Measurements from ENCODE around the gene KCNT1.

The KCNT1 gene

GRCh38 chr9:135768516-135769218, 66.7 kb downstream of the KCNT1 start:
- DNase-seq: no peak

GRCh38 chr9:135769489-135770202, 67.7 kb downstream of the KCNT1 start:
- no peak for DNase-seq

GRCh38 chr9:135770203-135770535, 68.2 kb downstream of the KCNT1 start:
- DNase-seq: no peak

- no peak for DNase-seq
Observed at GRCh38 chr9:135770771-135771170, 68.8 kb downstream of the KCNT1 start.

- no peak for DNase-seq
Observed at GRCh38 chr9:135771401-135772051, 69.5 kb downstream of the KCNT1 start.

GRCh38 chr9:135772056-135772646, 70.2 kb downstream of the KCNT1 start:
- DNase-seq: no peak

GRCh38 chr9:135772702-135773493, 70.9 kb downstream of the KCNT1 start:
- DNase-seq: no peak

- no peak for DNase-seq
Observed at GRCh38 chr9:135773530-135774238, 71.7 kb downstream of the KCNT1 start.

- DNase-seq: no peak
Observed at GRCh38 chr9:135774239-135774747, 72.3 kb downstream of the KCNT1 start.

GRCh38 chr9:135774794-135775525, 73.0 kb downstream of the KCNT1 start:
- DNase-seq: no peak

- DNase-seq: no peak
Observed at GRCh38 chr9:135775911-135776310, 73.9 kb downstream of the KCNT1 start.

GRCh38 chr9:135776893-135777622, 75.1 kb downstream of the KCNT1 start:
- DNase-seq: no peak

- no peak for DNase-seq
Observed at GRCh38 chr9:135777623-135778177, 75.7 kb downstream of the KCNT1 start.

- no peak for DNase-seq
Observed at GRCh38 chr9:135778421-135778820, 76.4 kb downstream of the KCNT1 start.

GRCh38 chr9:135779571-135779970, 77.6 kb downstream of the KCNT1 start:
- no peak for DNase-seq

- no peak for DNase-seq
Observed at GRCh38 chr9:135780086-135780485, 78.1 kb downstream of the KCNT1 start.

- DNase-seq: no peak
Observed at GRCh38 chr9:135780626-135781025, 78.6 kb downstream of the KCNT1 start.

GRCh38 chr9:135782946-135783345, 81.0 kb downstream of the KCNT1 start:
- DNase-seq: no peak

GRCh38 chr9:135783540-135784245, 81.7 kb downstream of the KCNT1 start:
- no peak for DNase-seq
